K562 (cell line): Measurements from ENCODE around the gene METAP1D. TPM values are rescaled to one million over a fixed set of nuclear protein-coding genes. Genes with fewer than 3 reads are reported as not detected.

Experiments used
- ATAC-seq: fragments of 200-7000 bp; cut with Tn5 transposase; 3 replicates; pipeline ENCODE4 v1.9.1; 2020; ENCODE audit warnings: moderate library complexity
- BruUV-seq: library from RNA; stranded (reverse); fragments of 400-500 nt; replicated peaks from 2 replicates; lab custom pipeline; 2021; lab: Mats Ljungman, UMichigan
- CTCF ChIA-PET: fragments of 300-600 bp; formaldehyde crosslinking; extraction: SDS; loops from one replicate; lab custom pipeline; 2021; ENCODE audit warnings: low intra/inter-chr PET ratio; lab: Yijun Ruan, JAX
- POLR2A ChIA-PET: fragments of 300-600, 350-650 bp; sonication (Branson Sonifier 250); formaldehyde crosslinking; extraction: SDS; loops from one replicate; lab custom pipeline; 2021; ENCODE audit warnings: antibody characterized with exemption, inconsistent platforms; lab: Yijun Ruan, JAX
- DNase-seq, 4 experiments: peaks; one replicate each; pipeline versions ENCODE4 v3.0.0 to v3.0.0-alpha.2; 2011 to 2018; ENCODE audit warnings: low spot score in 3 of 4, mixed read lengths in 3 of 4; ENCODE audit errors: extremely low read depth in 1 of 4
- FAIRE-seq: peaks from 2 replicates; lab custom pipeline; 2011; peaks lifted over from hg19 to GRCh38; lab: Jason Lieb, UNC
- H2AFZ ChIP-seq: 2 replicates; pipeline ENCODE4 v1.6.0; 2011; ENCODE audit warnings: low read depth, low read length, control low read depth, inconsistent platforms
- H3K27ac ChIP-seq: fragments of 200-600 bp; 3 replicates; pipeline ENCODE4 v1.8.0; 2011; ENCODE audit warnings: low read depth, mild to moderate bottlenecking, control low read depth, inconsistent platforms, low read length, moderate library complexity, mixed read lengths; ENCODE audit errors: extremely low read depth
- H3K27me3 ChIP-seq, 2 experiments: fragments of 300-600 bp in 1 of 2; 2 replicates in 1 of 2; 3 replicates in 1 of 2; pipeline versions ENCODE4 v1.6.0 to v1.8.0; 2011; ENCODE audit warnings: inconsistent platforms in 2 of 2, low read length in 2 of 2, mild to moderate bottlenecking in 1 of 2, mixed read lengths in 1 of 2, moderate library complexity in 1 of 2; ENCODE audit not compliant: control insufficient read depth in 2 of 2, insufficient read depth in 2 of 2
- H3K36me3 ChIP-seq: fragments of 300-600 bp; 3 replicates; pipeline ENCODE4 v1.8.0; 2011; ENCODE audit warnings: mild to moderate bottlenecking, low read length, inconsistent platforms; ENCODE audit not compliant: control insufficient read depth, insufficient read depth
- H3K4me1 ChIP-seq, 2 experiments: fragments of 200-600 bp in 1 of 2; replicated peaks in 1 of 2; 2 replicates in 1 of 2; 3 replicates in 1 of 2; pipeline versions ENCODE4 v1.5.1 to v1.8.0; 2011; ENCODE audit warnings: inconsistent platforms in 2 of 2, low read length in 2 of 2, mild to moderate bottlenecking in 1 of 2, mixed read lengths in 1 of 2, moderate library complexity in 1 of 2; ENCODE audit not compliant: control insufficient read depth in 2 of 2, insufficient read depth in 2 of 2
- H3K4me2 ChIP-seq: 2 replicates; pipeline ENCODE4 v1.6.1; 2011; ENCODE audit warnings: low read length, control low read depth, inconsistent platforms, mixed read lengths; ENCODE audit not compliant: insufficient read depth
- H3K4me3 ChIP-seq: fragments of 200-600 bp; sonication (generic), shearing (Covaris generic); 2 replicates; pipeline ENCODE4 v1.5.1; 2016; ENCODE audit warnings: control low read depth, inconsistent platforms
- H3K79me2 ChIP-seq: fragments of 200-600 bp; 3 replicates; pipeline ENCODE4 v1.8.0; 2011; ENCODE audit warnings: low read length, inconsistent platforms; ENCODE audit not compliant: control insufficient read depth, insufficient read depth
- H3K9ac ChIP-seq, 2 experiments: 2 replicates each; pipeline versions ENCODE4 v1.6.0 to v1.6.1; 2011; ENCODE audit warnings: low read depth in 2 of 2, low read length in 2 of 2, control low read depth in 1 of 2, inconsistent platforms in 1 of 2, mild to moderate bottlenecking in 1 of 2, mixed read lengths in 1 of 2; ENCODE audit not compliant: insufficient read depth in 1 of 2
- H3K9me1 ChIP-seq: one replicate; pipeline ENCODE4 v1.6.0; 2011; ENCODE audit warnings: inconsistent platforms, mild to moderate bottlenecking, low read length, moderate library complexity; ENCODE audit not compliant: control insufficient read depth, insufficient read depth
- H3K9me3 ChIP-seq: replicated peaks from 2 replicates; pipeline ENCODE4 v1.5.1; 2011; ENCODE audit warnings: low read depth, low read length, inconsistent platforms; ENCODE audit not compliant: control insufficient read depth, insufficient read depth
- H4K20me1 ChIP-seq: replicated peaks from 2 replicates; pipeline ENCODE4 v1.6.1; 2011; ENCODE audit warnings: low read length, inconsistent platforms, mixed read lengths; ENCODE audit not compliant: control insufficient read depth, insufficient read depth
- CHD4 ChIP-seq: fragments of 200-600 bp; sonication (generic); IDR thresholded peaks from 3 replicates; pipeline ENCODE4 v1.6.1; 2012; ENCODE audit warnings: low read depth, mild to moderate bottlenecking, mixed read lengths, low read length, inconsistent platforms; ENCODE audit not compliant: insufficient read depth, insufficient replicate concordance, poor library complexity, severe bottlenecking
- CSDE1 ChIP-seq, 2 experiments: fragments of 450-650 bp; IDR thresholded peaks; 2 replicates each; pipeline ENCODE4 v1.6.1; 2016; ENCODE audit warnings: mild to moderate bottlenecking in 1 of 2
- PRMT5 ChIP-seq: sonication (generic); formaldehyde crosslinking; IDR thresholded peaks from 2 replicates; pipeline ENCODE4 v1.5.0; 2020; ENCODE audit warnings: missing genetic modification reagents
- SNIP1 ChIP-seq: fragments of 450-650 bp; IDR thresholded peaks from 2 replicates; pipeline ENCODE4 v1.7.1; 2017; ENCODE audit warnings: low read depth, mild to moderate bottlenecking
- ZBTB40 ChIP-seq, 2 experiments: fragments of 450-650 bp in 1 of 2; sonication (generic) in 1 of 2; formaldehyde crosslinking in 1 of 2; IDR thresholded peaks; 2 replicates each; pipeline versions ENCODE4 v1.7.1 to v1.9.0; 2016 to 2022; ENCODE audit warnings: inconsistent platforms in 1 of 2, mild to moderate bottlenecking in 1 of 2, missing genetic modification reagents in 1 of 2
- ZNF121 ChIP-seq: sonication (generic); formaldehyde crosslinking; conservative IDR thresholded peaks from 2 replicates; pipeline ENCODE4 v1.8.0; 2022; ENCODE audit warnings: missing genetic modification reagents
- WGBS: fragments of 100-300 bp; shearing (Covaris generic); methylation state at CpG from one replicate; pipeline ENCODE4 v1.1.6; 2016; ENCODE audit warnings: low coverage, mixed read lengths; ENCODE audit not compliant: insufficient coverage; ENCODE audit errors: missing lambda C conversion rate; 5-methylcytosine and 5-hydroxymethylcytosine counted together
- in situ Hi-C: fragments of 300-500 bp; cut with MboI; formaldehyde crosslinking; loops from 4 replicates; pipeline ENCODE4 v1.15.0; 2018; ENCODE audit warnings: inconsistent platforms, mixed read lengths
- intact Hi-C: fragments of 100-400 bp; cut with micrococcal nuclease; formaldehyde crosslinking; loops from 2 replicates; pipeline ENCODE4 v1.14.2; 2022
- polyA plus RNA-seq, 8 experiments: library from polyadenylated mRNA; depleted of rRNA in 4 of 8; stranded (reverse) in 5 of 8; unstranded in 3 of 8; fragments of >200 nt; fragmentation: Nextera tagmentation in 2 of 8; fragmentation: Illumina TruSeq in 1 of 8; extraction: Ambion mirVana in 2 of 8; extraction: Trizol in 1 of 8; gene quantifications; 2 replicates each; pipeline versions ENCODE4 v1.2.1 to v1.2.3, GENCODE V29; 2011 to 2014; ENCODE audit warnings: inconsistent platforms in 1 of 8, missing spikeins in 1 of 8
- total RNA-seq, 7 experiments: library from RNA; depleted of rRNA in 6 of 7; stranded (reverse); fragments of >200 nt in 6 of 7; fragmentation: Illumina TruSeq in 2 of 7; extraction: Trizol in 2 of 7; gene quantifications; 2 replicates each; pipeline versions ENCODE4 v1.2.1 to v1.2.3, GENCODE V29; 2011 to 2021; ENCODE audit warnings: low replicate concordance in 1 of 7

The METAP1D gene
- total and polyA plus RNA-seq, 9 of the 15 experiments (the other 6 are each of a cell fraction or from before 2014, with no cell fraction given): 8.0 to 23.4 (median 15.7) TPM

- in situ Hi-C loops: no loop called here
- no peak for TF ChIP-seq SNIP1
- no peak for TF ChIP-seq CHD4
- no peak for TF ChIP-seq CSDE1 (IDR thresholded peaks at IDR 0.05)
- peak; percentile 48 for TF ChIP-seq ZNF121 (CRISPR knock-in tag)
- Histone ChIP-seq H3K9ac (no peak overlapping the region), H3K4me3 (no peak overlapping the region), H3K4me2 (no peak overlapping the region), H3K4me1 (no peaks in the 10 kb centered on the region; a peak in 1 of 5 replicates), H3K9me3 (no peaks in the 10 kb centered on the region), H3K9me1 (no peaks in the 10 kb centered on the region), H4K20me1 (no peaks in the 10 kb centered on the region), H3K27ac (no peak overlapping the region), H3K36me3 (peaks cover 50% of the 10 kb centered on the region), H3K27me3 (no peaks in the 10 kb centered on the region), H2AFZ (no peak overlapping the region), H3K79me2 (peaks cover 13% of the 10 kb centered on the region; the same call in 2 of the 3 replicates)
- no TSS peak for BruUV-seq
- POLR2A ChIA-PET: interaction anchor here (1.0 to 1.9 kb wide), 4 partner anchors 11 to 255 kb away, joined by 3 to 10 read pairs (median 3); partner anchors contain the start of gene HAT1
- intact Hi-C loops: no loop called here
- ATAC-seq (no peak), FAIRE-seq (no peak), DNase-seq (no peak)
- WGBS: 89% methylated on average over 3 of the region's 3 CpGs
- CTCF ChIA-PET: no interaction called here
Measured at GRCh38 chr2:171958475-171958874, 41.3 kb upstream of the METAP1D start.

- H3K36me3 ChIP-seq: peaks cover 48% of the 10 kb centered on the region
- H3K9ac ChIP-seq: no peak overlapping the region
- ATAC-seq: no peak
- no peaks in the 10 kb centered on the region for H3K9me1 ChIP-seq
- peaks cover 16% of the 10 kb centered on the region; the same call in 2 of the 3 replicates for H3K79me2 ChIP-seq
- in situ Hi-C loops (no loop called here), intact Hi-C loops (no loop called here)
- no peak overlapping the region for H3K4me2 ChIP-seq
- DNase-seq: no peak
- H3K4me3 ChIP-seq: no peak overlapping the region
- no peak overlapping the region for H2AFZ ChIP-seq
- no peaks in the 10 kb centered on the region for H3K27me3 ChIP-seq
- no peaks in the 10 kb centered on the region; a peak in 1 of 5 replicates for H3K4me1 ChIP-seq
- FAIRE-seq: no peak
- H3K9me3 ChIP-seq: no peaks in the 10 kb centered on the region
- H3K27ac ChIP-seq: no peak overlapping the region
- CTCF ChIA-PET: no interaction called here
- POLR2A ChIA-PET: interaction anchor here (0.6 to 1.9 kb wide), 5 partner anchors 9 to 143 kb away, joined by 3 to 10 read pairs (median 3); partner anchors contain the start of gene DLX2
- WGBS: 89% methylated on average over 2 of the region's 2 CpGs
- no peaks in the 10 kb centered on the region for H4K20me1 ChIP-seq
- BruUV-seq: no TSS peak
- no peak for TF ChIP-seq PRMT5 (CRISPR knock-in tag)
- no peak for TF ChIP-seq ZBTB40 (IDR thresholded peaks at IDR 0.05)
- no peak for TF ChIP-seq ZBTB40 (CRISPR knock-in tag; IDR thresholded peaks at IDR 0.05)
Measured at GRCh38 chr2:171959998-171960397, 39.8 kb upstream of the METAP1D start.
